GM18870 (cell line): ENCODE data around the gene UQCRHL.

ENCODE experiments used
- ATAC-seq: cut with Tn5 transposase; IDR thresholded peaks from one replicate; pipeline ENCODE4 v1.9.1; 2021; ENCODE audit warnings: moderate library complexity; ENCODE audit not compliant: unreplicated experiment

The UQCRHL gene

DNA sequence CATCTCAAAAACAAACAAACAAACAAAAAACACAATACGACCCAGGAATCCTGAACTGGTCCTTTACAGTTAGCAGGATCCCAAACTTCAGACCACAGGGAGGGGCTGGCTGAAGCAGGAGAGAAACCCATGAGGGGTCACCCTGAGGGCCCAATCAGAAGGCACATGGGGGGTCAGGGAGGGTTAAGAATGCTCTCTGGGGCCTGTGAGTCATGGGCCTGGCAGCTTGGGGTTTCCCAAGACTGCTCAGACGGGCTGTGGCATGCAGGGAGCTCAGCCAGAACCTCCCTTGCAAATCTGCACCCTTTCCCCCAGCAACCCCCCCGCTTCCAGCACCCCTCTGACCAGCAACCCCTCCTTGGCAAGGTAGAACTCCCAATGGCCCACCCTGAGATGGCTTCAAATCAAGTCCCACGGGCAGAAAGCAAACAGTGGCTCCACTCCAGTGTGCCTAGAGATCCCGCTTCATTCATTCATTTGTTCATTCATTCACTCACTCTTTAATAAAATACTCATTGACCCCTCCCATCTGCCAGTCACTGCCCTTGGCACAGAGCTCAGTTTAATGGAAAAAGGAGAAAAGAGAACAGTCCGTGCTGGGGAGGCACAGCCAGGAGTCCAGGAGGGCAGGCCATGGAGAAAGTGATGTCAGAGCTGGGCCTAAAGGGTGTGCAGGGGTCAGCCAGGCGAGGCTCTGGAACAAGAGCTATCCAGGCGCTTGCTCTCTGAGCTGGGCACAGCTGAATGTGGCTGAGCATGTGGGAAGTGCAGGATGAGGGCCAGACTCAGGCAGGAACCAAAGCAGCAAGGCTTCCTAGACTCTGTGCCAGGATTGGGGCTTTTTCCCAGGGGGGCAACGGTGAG lies 8.2 kb downstream of the UQCRHL start:
- no peak for ATAC-seq

DNA sequence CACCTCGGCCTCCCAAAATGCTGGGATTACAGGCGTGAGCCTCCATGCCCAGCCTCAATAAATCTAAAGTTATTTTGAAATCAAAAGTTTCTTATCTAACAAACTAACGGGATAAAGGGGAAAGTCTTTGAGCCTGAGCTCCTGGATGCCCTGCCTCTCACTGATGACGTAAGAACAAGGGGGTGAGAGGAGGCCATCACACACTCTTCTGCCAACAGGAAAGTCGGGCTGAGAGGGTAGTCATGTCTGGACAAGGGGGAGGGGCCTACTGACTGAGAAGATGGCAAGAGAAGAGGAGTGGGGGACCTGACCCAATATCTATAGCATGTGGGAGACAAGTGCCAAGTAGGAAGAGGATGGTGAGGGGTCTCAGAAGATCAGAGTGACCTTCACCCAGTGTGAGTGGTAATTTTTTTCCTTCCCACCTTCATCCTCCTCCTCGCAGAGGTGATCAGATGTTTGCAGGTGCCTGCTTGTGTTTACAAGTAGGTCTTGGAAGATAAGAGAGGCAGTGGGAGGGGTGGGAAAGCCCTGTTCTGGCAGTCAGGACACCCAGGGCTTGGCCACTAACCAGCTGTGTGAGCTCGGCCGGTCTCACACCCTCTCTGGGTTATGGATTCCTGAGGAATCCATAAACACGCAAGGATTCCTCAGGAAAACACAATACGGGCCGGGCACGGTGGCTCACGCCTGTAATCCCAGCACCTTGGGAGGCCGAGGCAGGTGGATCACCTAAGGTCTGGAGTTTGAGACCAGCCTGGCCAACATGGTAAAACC lies 9.6 kb downstream of the UQCRHL start:
- ATAC-seq = no peak

DNA sequence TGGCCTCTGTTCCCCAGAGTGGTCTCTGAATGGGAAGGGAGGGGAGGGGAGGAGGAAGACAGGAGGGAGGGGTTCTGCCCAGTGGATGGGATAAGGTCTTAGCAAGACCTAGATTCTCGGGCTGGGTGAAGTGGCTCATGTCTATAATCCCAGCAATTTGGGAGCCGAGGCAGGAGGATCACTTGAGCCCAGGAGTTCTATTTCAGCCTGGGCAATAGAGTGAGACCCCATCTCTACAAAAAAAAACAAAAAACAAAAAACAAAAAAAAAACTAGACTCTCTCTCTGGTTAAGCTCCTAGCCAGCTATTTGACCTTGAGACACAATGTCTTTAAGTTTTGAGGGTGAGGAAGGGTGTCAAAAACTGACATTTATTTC lies 11.4 kb downstream of the UQCRHL start:
- no peak for ATAC-seq

DNA sequence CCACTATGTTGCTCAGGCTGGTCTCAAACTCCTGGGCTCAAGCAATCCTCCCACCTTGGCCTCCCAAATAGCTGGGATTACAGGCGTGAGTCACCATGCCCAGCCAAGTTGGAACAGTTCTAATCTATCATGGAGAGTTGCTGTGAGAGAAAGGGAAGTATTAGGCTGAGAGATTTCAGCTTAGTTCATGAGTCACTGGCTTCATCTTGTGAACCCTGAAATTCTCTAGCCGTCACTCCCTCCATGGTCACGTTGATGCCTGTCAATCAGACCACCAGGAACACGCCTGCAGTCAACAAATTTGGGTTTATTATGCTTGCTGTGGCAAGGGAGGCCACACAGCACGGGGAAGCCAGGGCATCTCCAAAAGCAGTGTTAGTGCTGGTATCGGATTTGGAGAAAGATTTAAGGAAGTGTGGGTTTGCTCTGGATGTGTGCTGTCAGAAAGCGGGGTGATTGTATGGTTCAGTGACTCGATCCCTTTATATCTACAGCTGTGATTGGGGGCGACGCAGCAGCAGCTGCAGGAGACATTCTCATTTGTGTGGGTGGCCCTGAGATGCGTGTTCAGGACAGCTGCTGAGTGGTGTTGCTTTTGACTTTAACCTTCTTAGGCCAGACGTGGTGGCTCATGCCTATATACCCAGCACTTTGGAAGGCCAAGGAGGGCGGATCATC lies 18.7 kb downstream of the UQCRHL start:
- no peak for ATAC-seq

DNA sequence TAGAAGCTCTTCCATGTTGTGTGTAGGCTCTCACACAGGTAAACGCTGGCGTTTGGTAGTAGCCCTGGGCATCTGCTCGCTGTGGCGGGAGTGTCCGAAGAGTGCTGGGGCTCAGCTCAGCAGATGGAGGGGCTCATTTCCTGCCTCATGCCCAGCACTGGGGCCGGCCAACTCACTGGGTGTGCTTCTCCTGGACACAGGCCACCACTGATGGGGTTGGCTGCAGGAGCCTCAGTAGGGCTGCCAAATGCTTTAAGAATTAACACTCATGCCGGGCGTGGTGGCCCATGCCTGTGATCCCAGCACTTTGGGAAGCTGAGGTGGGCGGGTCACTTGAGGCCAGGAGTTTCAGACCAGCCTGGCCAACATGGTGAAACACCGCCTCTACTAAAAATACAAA lies 20.9 kb downstream of the UQCRHL start:
- ATAC-seq = no peak

DNA sequence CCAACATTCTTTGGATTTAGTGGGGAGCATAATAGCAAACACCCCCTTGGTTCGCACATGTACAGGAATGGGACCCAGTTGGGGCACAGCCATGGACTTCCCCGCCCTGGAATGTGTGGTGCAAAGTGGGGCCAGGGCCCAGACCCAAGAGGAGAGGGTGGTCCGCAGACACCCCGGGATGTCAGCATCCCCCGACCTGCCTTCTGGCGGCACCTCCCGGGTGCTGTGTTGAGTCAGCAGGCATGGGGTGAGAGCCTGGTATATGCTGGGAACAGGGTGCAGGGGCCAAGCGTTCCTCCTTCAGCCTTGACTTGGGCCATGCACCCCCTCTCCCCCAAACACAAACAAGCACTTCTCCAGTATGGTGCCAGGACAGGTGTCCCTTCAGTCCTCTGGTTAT lies 21.8 kb downstream of the UQCRHL start:
- no peak for ATAC-seq

DNA sequence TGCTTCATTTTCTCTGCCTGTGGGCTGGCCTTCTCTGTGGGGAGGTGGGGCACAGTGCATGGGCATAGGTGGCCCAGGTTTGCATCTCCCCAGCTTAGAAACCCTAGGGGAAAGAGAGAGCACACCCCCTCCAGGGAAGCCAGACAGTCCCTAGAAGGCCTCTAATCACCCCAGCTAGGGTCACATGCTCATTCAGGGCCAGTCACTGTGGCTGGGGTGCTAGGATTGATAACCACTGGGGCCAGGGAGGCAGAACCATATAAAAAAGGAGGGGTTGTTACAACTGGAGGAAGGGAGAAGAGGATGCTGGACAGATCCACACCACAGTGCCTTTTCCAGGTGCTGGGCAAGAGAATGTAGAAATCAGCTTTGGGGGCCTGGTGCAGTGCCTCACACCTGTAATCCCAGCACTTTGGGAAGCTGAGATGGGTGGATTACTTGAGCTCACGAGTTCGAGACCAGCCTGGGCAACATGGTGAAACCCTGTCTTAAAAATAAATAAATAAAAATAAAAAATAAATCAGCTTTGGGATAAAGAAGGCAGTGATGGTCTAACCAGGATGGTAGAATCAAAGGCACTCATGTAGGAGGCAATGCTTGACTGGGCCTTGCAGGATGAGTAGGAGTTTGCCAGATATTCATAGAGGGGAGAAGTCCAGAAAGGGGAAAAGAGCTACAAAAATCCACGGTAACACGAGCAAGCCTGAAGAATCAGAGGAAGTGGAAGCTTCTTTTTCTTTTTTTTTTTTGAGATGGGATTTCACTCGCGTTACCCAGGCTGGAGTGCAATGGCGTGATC lies 29.3 kb downstream of the UQCRHL start:
- ATAC-seq = no peak

DNA sequence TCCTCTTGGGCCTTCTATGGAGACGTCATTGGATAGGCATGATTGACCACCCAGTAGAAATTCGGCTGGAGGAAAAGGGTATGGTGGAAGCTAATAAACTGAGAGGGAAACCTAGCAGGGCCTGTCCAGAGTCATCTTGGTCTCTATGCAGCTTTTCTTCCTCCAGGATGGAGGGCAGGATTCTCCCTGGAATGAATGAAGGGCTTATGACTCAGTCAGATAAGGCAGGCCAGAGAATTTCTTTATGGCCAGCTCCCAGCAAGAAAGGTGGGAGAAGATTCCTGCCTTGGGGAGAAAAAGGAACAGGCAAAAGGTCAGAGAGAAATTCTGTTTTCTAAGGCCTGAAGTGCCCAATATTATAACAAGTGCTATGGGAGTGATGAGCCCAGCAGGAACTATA lies 31.7 kb downstream of the UQCRHL start:
- no peak for ATAC-seq

DNA sequence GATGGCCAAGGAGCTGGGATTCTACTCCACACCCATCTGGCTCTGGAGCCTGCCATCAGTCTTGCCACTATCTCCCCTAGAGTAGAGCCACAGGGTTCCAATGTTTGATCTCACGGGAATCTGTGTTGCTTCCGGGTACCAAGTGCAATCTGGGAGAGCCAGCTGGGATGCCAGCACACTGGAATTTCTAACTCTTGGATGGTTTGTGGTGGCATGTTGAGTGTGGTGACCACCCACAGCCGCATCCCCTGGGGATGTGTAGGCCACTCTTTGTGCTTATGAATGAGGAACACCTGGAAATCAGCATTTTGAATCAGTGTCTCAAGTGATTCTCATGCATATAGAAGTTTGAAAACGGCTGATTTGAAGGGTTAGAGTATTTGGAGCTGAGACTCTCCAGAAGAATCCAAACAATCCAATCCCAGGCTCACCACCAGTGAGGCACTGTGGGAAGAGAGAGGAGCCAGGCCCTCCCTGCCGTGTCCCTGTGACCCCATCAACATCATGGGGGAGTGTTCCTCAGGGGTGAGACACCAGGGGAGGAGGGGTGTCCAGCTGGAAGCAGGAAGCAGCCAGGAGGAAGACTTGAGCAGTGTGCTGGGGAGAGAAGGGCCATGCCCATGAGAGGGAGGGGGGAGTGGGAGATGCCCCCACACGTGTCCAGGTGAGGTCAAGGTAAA lies 35.5 kb downstream of the UQCRHL start:
- ATAC-seq = no peak

DNA sequence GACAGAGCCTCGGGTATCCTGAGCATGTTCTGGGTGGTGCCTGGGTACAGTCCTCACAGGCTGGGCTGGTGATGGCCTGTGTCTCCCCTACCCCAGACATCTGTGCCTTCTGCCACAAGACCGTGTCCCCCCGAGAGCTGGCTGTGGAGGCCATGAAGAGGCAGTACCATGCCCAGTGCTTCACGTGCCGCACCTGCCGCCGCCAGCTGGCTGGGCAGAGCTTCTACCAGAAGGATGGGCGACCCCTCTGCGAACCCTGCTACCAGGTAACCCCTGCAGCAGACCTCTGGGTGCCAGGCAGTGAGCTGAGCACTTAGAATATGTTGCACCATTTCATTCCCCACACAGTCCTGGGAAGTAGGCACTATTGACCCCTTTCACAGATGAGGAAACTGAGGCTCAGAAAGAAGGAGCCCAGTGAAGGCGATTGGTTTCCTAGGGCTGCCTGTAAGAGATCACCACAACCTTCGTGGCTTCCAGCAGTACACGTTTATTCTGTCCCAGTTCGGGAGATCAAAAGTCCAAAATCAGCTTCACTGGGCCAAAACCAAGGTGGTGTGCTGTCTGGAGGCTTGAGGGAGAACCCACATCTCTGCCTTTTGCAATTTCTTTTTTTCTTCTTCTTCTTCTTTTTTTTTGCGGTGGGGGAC lies 37.0 kb downstream of the UQCRHL start:
- ATAC-seq = no peak

DNA sequence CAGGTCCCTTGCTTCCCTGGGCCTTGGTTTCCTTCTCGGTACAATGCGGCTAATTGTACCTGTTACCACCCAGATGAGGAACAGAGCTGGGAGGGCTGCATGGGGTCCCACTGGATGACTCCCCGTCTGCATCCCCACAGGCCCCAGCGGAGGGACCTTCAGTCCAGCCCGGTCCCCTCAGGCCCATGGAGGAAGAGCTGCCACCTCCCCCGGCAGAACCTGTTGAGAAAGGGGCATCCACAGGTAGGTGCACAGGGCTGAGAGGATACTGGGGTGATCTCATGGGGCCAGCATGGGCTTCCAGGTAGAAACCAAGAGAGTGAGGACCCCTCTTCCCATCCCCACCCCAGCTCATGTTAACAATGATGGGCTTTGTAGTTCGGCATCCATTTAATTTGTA lies 39.1 kb downstream of the UQCRHL start:
- no peak for ATAC-seq

DNA sequence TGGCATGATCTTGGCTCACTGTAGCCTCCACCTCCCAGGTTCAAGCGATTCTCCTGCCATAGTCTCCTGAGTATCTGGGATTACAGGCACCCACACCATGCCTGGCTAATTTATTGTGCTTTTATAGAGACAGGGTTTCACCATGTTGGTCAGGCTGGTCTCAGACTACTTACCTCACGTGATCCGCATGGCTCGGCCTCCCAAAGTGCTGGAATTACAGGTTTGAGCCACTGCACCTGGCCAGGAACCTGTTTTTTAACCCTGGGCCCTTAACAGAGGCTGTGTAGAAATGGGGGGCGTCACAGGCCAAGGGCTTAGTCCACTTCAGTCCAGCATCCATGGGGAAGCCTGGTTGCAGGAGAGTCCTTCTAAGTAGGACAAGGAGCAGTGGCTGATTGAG lies 39.5 kb downstream of the UQCRHL start:
- ATAC-seq = no peak

DNA sequence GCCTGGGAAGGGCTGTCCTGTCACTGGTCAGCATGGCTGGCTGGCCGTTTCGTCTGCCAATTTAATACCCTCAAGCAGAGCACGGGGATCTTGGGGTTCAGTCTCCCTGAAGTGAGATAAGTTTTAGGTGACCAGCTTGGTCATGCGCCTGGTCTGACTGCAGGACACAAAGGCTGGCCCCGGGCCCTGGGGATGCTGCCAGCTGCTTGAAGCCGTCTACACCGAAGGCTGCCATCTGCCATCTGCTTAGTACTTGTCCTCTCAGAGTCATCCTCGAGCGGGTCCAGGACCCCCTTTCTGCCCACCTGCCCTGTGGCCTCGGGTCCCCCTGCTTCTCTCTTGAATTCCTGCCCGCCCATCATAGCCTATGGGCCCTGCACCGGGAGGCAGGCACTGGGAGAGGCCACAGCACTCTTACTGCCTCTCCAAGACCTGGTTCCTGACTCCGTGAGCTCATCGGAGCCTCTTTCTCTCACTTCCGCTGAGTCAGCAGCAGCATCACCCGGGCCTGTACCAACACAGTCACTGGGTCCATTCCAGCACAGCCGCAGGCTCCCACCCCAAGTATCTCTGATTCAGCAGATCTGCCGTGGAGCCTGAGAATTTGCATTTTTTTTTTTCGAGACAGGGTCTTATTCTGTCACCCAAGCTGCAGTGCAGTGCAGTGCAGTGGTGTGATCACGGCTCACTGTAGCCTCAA lies 41.8 kb downstream of the UQCRHL start:
- ATAC-seq = no peak

DNA sequence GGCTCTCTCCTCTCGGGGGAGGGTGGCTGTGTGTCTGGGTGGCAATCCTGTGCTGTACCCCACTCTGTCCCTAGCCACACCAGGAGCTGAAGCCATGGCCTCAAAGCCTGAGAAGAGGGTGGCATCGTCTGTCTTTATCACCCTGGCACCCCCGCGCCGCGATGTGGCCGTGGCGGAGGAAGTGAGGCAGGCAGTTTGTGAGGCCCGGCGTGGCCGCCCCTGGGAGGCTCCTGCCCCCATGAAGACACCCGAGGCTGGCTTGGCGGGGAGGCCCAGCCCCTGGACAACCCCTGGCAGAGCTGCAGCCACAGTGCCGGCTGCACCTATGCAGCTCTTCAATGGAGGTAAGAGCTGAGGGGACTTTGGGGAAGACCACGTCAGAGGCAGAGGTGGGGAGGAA lies 42.6 kb downstream of the UQCRHL start:
- no peak for ATAC-seq

DNA sequence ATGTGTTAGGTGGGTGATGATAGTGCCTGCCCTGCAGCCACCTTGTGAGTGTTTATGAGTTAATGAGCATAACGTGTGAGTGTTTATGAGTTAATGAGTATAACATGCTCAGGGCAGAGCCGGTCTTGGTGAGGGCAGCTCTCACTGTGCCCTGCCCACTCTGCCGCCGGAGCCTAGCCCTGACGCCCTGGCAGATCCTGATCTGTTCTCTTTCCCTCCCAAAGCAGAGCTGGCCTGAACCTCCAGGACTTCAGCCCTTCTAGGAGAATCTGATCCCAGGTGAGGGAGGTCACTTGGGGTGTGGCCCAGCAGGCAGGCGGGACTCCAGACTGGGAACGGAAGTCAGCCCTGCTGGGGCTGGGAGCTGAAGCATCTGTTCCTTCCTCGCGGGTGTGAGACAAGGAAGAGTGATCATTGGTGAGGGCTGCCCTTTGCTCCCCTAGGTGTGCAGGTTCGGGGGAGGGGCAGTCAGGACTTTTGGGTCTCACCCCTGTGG lies 43.1 kb downstream of the UQCRHL start:
- no peak for ATAC-seq

DNA sequence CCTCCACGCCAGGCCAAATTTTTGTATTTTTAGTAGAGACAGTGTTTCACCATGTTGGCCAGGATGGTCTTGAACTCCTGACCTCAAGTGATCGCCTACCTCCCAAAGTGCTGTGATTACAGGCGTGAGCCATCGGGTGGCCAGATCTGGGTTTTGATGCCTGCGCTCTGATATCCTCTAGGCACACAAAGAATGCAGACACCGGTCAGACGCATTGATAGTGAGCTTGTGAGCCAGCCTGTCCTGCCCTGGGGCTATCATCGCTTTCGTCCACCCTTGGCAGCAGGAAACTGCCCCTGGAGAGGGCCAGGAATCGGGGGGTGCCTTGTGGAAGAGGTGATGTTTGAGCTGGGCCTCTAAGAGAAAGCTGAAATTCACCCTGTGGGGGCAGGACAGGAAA lies 44.9 kb downstream of the UQCRHL start:
- ATAC-seq = no peak

DNA sequence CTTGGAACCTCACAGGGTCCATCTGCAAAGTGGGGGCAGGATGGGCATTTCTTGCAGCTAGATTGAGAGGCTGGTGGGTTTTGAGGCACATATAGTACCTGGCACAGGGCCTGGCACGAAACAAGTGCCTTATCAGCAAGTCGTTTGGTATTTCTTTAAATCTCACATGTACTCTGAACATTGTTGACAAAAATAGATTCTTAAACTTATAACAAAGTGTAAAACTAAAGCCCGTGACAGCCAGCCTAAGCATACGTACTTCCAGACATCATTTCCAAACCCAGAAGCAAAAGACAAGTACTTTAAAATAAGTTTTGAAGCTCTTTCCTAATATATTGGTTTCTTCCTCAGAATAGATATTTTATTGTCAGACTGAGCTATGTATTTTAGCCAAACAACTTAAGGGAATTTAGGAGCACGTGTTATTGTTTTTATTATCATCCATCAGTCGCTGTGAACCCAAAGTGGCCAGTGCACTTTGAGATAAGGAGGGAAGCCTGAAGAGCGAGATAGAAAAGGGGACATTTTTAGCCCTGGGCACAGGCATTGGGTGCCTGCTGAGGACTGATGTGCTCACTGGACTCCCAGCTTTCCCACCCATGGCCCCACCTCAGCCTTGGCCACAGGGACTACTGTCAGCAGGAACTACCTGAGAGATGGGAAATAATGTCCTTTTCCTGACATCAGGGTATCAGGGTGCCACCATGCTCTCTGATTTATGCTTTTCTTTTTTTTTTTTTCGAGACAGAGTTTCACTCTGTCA lies 45.9 kb downstream of the UQCRHL start:
- ATAC-seq = no peak

DNA sequence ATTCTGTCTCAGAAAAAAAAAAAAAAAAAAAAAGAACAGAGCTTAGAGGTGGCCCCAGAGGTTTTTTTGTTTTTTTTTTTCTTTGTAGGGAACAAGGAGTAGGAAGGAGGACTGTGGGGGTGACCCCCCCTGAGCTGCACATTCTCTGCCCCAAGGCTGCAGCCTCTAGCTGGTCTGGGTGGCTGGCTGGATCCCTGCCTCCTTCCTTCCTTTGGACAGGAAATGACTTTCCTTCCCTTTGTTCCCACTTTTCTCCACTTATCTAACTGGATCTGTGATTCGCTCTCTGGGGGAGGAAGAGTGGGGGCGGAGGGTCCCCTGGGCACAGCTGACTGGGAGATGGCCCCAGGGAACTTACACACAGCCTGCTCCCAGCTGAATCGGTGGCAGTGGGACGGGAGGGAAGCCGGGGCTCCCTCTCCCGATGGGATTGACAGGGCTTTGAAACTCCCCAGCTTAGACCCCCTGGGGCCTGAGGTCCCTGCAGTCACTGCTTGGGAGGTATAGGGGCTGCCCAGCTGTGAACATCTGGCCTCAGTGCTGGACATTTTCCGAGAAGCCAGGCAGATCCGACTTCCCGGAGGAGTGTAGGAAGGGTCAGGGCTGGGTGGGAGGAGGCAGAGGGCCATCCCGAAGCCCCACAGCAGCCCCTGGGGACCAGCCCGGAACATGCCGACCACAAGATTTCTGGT lies 46.8 kb downstream of the UQCRHL start:
- ATAC-seq = no peak
